Left kidney (tissue), 2 donors: ENCODE data around the gene VENTX. TPM values are rescaled to one million over a fixed set of nuclear protein-coding genes. Genes with fewer than 3 reads are reported as not detected.

Experiments used
- DNase-seq: peaks from one replicate; pipeline ENCODE4 v3.0.0-alpha.2; 2013
- polyA plus RNA-seq: library from polyadenylated mRNA; unstranded; fragments of 120-200 nt; gene quantifications from one replicate; pipeline ENCODE4 v1.2.1, GENCODE V29; 2013; ENCODE audit not compliant: insufficient read length

Gene VENTX
- polyA plus RNA-seq, 1 donor = 0.18 TPM

GRCh38 chr10:133287832-133288500, 50.3 kb downstream of the VENTX start:
- no peak for DNase-seq

- no peak for DNase-seq
Observed at GRCh38 chr10:133289761-133290160, 52.1 kb downstream of the VENTX start.

Other genes with a start within 250 kb of the VENTX start
- gene ADGRA1, start 149.9 kb upstream of the VENTX start, polyA plus RNA-seq = 1.7 TPM
- 8.3 TPM for gene KNDC1, start 77.6 kb upstream of the VENTX start, polyA plus RNA-seq
- not detected for gene UTF1, start 7.6 kb upstream of the VENTX start, polyA plus RNA-seq
- 2.4 TPM for gene ADAM8, start 39.0 kb downstream of the VENTX start, polyA plus RNA-seq
- gene TUBGCP2, start 71.0 kb downstream of the VENTX start, polyA plus RNA-seq = 63.9 TPM
- 30.7 TPM for gene ZNF511, start 71.1 kb downstream of the VENTX start, polyA plus RNA-seq
- 0.12 TPM for gene CALY, start 99.0 kb downstream of the VENTX start, polyA plus RNA-seq
- 3.1 TPM for gene PRAP1, start 109.5 kb downstream of the VENTX start, polyA plus RNA-seq
- 18.1 TPM for gene FUOM, start 120.2 kb downstream of the VENTX start, polyA plus RNA-seq
- gene ECHS1, start 135.5 kb downstream of the VENTX start, polyA plus RNA-seq = 128 TPM
- gene PAOX, start 141.4 kb downstream of the VENTX start, polyA plus RNA-seq = 6.3 TPM
- 75.2 TPM for gene MTG1, start 156.3 kb downstream of the VENTX start, polyA plus RNA-seq
- gene SPRN, start 186.8 kb downstream of the VENTX start, polyA plus RNA-seq = 4.5 TPM
- 3.8 TPM for gene SCART1, start 216.1 kb downstream of the VENTX start, polyA plus RNA-seq